WTC11 (cell line): ENCODE results near the gene RPL15. TPM values are rescaled to one million over a fixed set of nuclear protein-coding genes. Genes with fewer than 3 reads are reported as not detected.

ENCODE experiments used
- ATAC-seq: fragments of 200-7000 bp; cut with Tn5 transposase; 2 replicates; pipeline ENCODE4 v1.10.0; 2021; ENCODE audit warnings: mild to moderate bottlenecking, moderate library complexity
- CTCF ChIA-PET: fragments of 300-600 bp; sonication (Branson Sonifier 250); formaldehyde crosslinking; loops from one replicate; lab custom pipeline; 2021; ENCODE audit warnings: antibody characterized with exemption; lab: Charles Lee
- POLR2A ChIA-PET: fragments of 350-600 bp; sonication (Branson Sonifier 250); formaldehyde crosslinking; loops from one replicate; lab custom pipeline; 2021; ENCODE audit warnings: antibody characterized with exemption; lab: Charles Lee
- DNase-seq: peaks from one replicate; pipeline ENCODE4 v3.0.0; 2021; ENCODE audit warnings: low spot score
- H3K27ac Mint-ChIP-seq: 2 replicates; pipeline ENCODE4 v1.8.0; 2021; ENCODE audit warnings: mixed read lengths
- H3K27me3 Mint-ChIP-seq: 2 replicates; pipeline ENCODE4 v1.8.0; 2021; ENCODE audit warnings: low read depth, mild to moderate bottlenecking, moderate library complexity, mixed read lengths
- H3K36me3 Mint-ChIP-seq: 2 replicates; pipeline ENCODE4 v1.8.0; 2021; ENCODE audit warnings: mixed read lengths
- H3K4me1 Mint-ChIP-seq: 2 replicates; pipeline ENCODE4 v1.8.0; 2022; ENCODE audit warnings: mixed read lengths
- H3K4me3 Mint-ChIP-seq: 2 replicates; pipeline ENCODE4 v1.8.0; 2021; ENCODE audit warnings: mild to moderate bottlenecking, moderate library complexity, mixed read lengths
- H3K9me3 Mint-ChIP-seq: 2 replicates; pipeline ENCODE4 v1.8.0; 2021; ENCODE audit warnings: mixed read lengths
- AFF4 ChIP-seq: sonication (generic); formaldehyde crosslinking; IDR thresholded peaks from 2 replicates; pipeline ENCODE4 v1.8.1; 2023; ENCODE audit warnings: mild to moderate bottlenecking, missing genetic modification reagents, borderline replicate concordance
- E2F1 ChIP-seq: sonication (generic); formaldehyde crosslinking; IDR thresholded peaks from 2 replicates; pipeline ENCODE4 v1.8.0; 2022; ENCODE audit warnings: mild to moderate bottlenecking, missing genetic modification reagents
- ESRRA ChIP-seq: sonication (generic); formaldehyde crosslinking; IDR thresholded peaks from 2 replicates; pipeline ENCODE4 v1.8.1; 2022; ENCODE audit warnings: mild to moderate bottlenecking, missing genetic modification reagents, borderline replicate concordance
- ETV6 ChIP-seq: sonication (generic); formaldehyde crosslinking; IDR thresholded peaks from 2 replicates; pipeline ENCODE4 v1.8.1; 2022; ENCODE audit warnings: mild to moderate bottlenecking, missing genetic modification reagents
- NFE2L1 ChIP-seq: sonication (generic); formaldehyde crosslinking; IDR thresholded peaks from 2 replicates; pipeline ENCODE4 v1.8.1; 2023; ENCODE audit warnings: missing genetic modification reagents
- NFYB ChIP-seq: sonication (generic); formaldehyde crosslinking; conservative IDR thresholded peaks from 2 replicates; pipeline ENCODE4 v1.8.0; 2022; ENCODE audit warnings: low read depth, missing genetic modification reagents
- RELA ChIP-seq: sonication (generic); formaldehyde crosslinking; IDR thresholded peaks from 2 replicates; pipeline ENCODE4 v1.8.1; 2022; ENCODE audit warnings: missing genetic modification reagents, mild to moderate bottlenecking, borderline replicate concordance
- SMAD3 ChIP-seq: sonication (generic); formaldehyde crosslinking; IDR thresholded peaks from 2 replicates; pipeline ENCODE4 v1.8.0; 2022; ENCODE audit warnings: missing genetic modification reagents, mild to moderate bottlenecking, borderline replicate concordance
- TP53 ChIP-seq: sonication (generic); formaldehyde crosslinking; IDR thresholded peaks from 2 replicates; pipeline ENCODE4 v1.8.1; 2023; ENCODE audit warnings: mild to moderate bottlenecking, missing genetic modification reagents
- ZNF138 ChIP-seq: sonication (generic); formaldehyde crosslinking; conservative IDR thresholded peaks from 2 replicates; pipeline ENCODE4 v1.8.1; 2022; ENCODE audit warnings: mild to moderate bottlenecking, moderate library complexity, missing genetic modification reagents
- ZNF232 ChIP-seq: sonication (generic); formaldehyde crosslinking; IDR thresholded peaks from 2 replicates; pipeline ENCODE4 v1.8.0; 2022; ENCODE audit warnings: mild to moderate bottlenecking, missing genetic modification reagents
- ZNF423 ChIP-seq: fragments of 250-450 bp; sonication (Bioruptor Pico); IDR thresholded peaks from 2 replicates; pipeline ENCODE4 v2.1.2; 2022; ENCODE audit warnings: mild to moderate bottlenecking, moderate library complexity
- total RNA-seq: library from RNA; stranded (reverse); gene quantifications from 3 replicates; pipeline ENCODE4 v1.2.3, GENCODE V29; 2021
- TF ChIP-seq, protein P1 (sequence below): sonication (generic); formaldehyde crosslinking; IDR thresholded peaks from 2 replicates; pipeline ENCODE4 v1.8.0; 2023; ENCODE audit warnings: missing genetic modification reagents, mild to moderate bottlenecking, borderline replicate concordance
- TF ChIP-seq, protein P2 (sequence below): sonication (generic); formaldehyde crosslinking; IDR thresholded peaks from 2 replicates; pipeline ENCODE4 v1.8.1; 2022; ENCODE audit warnings: low read depth, missing genetic modification reagents, borderline replicate concordance
- TF ChIP-seq, protein P3 (sequence below): fragments of 250-450 bp; sonication (Bioruptor Pico); IDR thresholded peaks from 2 replicates; pipeline ENCODE4 v1.8.0; 2021; ENCODE audit warnings: mild to moderate bottlenecking
- TF ChIP-seq, protein P4 (sequence below): sonication (generic); formaldehyde crosslinking; IDR thresholded peaks from 2 replicates; pipeline ENCODE4 v1.8.1; 2022; ENCODE audit warnings: mild to moderate bottlenecking, moderate library complexity, missing genetic modification reagents
- TF ChIP-seq, protein P5 (sequence below): sonication (generic); formaldehyde crosslinking; IDR thresholded peaks from 2 replicates; pipeline ENCODE4 v1.8.1; 2023; ENCODE audit warnings: mild to moderate bottlenecking, missing genetic modification reagents

RPL15 gene
- total RNA-seq, 1 experiment from 2014 or later, result 2,428 TPM

DNA sequence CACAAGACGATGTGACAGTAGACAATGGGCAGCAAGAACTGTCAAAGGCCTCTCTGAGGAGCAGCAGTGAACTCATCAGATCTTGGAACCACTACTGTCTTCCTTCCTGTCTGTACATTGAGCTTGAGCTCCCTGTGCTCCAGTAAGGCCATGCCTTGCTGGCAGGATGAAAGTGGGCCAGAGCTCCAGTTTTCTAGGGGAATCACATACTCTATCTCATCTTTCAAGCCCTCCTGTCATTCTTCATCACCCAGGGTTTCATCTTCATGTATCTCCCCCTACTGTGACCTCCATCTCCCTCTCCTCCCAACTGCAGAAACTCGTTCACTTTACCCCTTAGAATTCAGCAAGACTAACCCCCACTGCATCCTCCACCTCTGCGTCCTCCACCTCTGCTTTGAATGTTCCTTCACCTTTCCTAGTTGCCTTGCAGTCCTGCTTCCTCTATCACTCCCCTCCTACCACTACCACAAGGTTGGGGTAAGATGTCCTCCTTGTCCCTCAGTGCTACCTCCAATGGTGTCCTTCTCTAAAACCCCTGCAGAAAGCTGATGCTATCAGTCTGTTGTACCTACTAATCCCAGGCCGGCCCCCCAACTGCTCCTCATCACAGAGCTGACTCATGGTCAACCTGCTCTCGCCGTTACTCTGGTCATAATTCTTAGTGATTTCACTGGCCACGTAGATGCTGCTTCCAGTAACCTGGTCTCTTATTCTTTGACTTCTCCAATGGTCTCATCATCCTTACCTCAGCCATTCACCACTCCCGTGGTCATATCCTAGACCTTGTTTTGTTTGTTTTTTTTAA is 22.5 kb upstream of the RPL15 start:
- TF ChIP-seq NFE2L1 (CRISPR knock-in tag) (no peak), SMAD3 (no peak), TP53 (CRISPR knock-in tag) (no peak), NFYB (CRISPR knock-in tag) (no peak), ETV6 (CRISPR knock-in tag) (no peak), AFF4 (CRISPR knock-in tag) (no peak), RELA (CRISPR knock-in tag) (no peak), ZNF423 (CRISPR knock-in tag) (no peak), ZNF138 (CRISPR knock-in tag) (no peak), E2F1 (CRISPR knock-in tag) (no peak), ESRRA (no peak), ZNF232 (CRISPR knock-in tag) (no peak)
- TF ChIP-seq, protein P1, sequence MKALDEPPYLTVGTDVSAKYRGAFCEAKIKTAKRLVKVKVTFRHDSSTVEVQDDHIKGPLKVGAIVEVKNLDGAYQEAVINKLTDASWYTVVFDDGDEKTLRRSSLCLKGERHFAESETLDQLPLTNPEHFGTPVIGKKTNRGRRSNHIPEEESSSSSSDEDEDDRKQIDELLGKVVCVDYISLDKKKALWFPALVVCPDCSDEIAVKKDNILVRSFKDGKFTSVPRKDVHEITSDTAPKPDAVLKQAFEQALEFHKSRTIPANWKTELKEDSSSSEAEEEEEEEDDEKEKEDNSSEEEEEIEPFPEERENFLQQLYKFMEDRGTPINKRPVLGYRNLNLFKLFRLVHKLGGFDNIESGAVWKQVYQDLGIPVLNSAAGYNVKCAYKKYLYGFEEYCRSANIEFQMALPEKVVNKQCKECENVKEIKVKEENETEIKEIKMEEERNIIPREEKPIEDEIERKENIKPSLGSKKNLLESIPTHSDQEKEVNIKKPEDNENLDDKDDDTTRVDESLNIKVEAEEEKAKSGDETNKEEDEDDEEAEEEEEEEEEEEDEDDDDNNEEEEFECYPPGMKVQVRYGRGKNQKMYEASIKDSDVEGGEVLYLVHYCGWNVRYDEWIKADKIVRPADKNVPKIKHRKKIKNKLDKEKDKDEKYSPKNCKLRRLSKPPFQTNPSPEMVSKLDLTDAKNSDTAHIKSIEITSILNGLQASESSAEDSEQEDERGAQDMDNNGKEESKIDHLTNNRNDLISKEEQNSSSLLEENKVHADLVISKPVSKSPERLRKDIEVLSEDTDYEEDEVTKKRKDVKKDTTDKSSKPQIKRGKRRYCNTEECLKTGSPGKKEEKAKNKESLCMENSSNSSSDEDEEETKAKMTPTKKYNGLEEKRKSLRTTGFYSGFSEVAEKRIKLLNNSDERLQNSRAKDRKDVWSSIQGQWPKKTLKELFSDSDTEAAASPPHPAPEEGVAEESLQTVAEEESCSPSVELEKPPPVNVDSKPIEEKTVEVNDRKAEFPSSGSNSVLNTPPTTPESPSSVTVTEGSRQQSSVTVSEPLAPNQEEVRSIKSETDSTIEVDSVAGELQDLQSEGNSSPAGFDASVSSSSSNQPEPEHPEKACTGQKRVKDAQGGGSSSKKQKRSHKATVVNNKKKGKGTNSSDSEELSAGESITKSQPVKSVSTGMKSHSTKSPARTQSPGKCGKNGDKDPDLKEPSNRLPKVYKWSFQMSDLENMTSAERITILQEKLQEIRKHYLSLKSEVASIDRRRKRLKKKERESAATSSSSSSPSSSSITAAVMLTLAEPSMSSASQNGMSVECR (CRISPR knock-in tag), result no peak
- TF ChIP-seq, protein P2, sequence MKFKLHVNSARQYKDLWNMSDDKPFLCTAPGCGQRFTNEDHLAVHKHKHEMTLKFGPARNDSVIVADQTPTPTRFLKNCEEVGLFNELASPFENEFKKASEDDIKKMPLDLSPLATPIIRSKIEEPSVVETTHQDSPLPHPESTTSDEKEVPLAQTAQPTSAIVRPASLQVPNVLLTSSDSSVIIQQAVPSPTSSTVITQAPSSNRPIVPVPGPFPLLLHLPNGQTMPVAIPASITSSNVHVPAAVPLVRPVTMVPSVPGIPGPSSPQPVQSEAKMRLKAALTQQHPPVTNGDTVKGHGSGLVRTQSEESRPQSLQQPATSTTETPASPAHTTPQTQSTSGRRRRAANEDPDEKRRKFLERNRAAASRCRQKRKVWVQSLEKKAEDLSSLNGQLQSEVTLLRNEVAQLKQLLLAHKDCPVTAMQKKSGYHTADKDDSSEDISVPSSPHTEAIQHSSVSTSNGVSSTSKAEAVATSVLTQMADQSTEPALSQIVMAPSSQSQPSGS (CRISPR knock-in tag), result no peak
- TF ChIP-seq, protein P3, sequence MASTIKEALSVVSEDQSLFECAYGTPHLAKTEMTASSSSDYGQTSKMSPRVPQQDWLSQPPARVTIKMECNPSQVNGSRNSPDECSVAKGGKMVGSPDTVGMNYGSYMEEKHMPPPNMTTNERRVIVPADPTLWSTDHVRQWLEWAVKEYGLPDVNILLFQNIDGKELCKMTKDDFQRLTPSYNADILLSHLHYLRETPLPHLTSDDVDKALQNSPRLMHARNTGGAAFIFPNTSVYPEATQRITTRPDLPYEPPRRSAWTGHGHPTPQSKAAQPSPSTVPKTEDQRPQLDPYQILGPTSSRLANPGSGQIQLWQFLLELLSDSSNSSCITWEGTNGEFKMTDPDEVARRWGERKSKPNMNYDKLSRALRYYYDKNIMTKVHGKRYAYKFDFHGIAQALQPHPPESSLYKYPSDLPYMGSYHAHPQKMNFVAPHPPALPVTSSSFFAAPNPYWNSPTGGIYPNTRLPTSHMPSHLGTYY (CRISPR knock-in tag), result no peak
- TF ChIP-seq, protein P4, sequence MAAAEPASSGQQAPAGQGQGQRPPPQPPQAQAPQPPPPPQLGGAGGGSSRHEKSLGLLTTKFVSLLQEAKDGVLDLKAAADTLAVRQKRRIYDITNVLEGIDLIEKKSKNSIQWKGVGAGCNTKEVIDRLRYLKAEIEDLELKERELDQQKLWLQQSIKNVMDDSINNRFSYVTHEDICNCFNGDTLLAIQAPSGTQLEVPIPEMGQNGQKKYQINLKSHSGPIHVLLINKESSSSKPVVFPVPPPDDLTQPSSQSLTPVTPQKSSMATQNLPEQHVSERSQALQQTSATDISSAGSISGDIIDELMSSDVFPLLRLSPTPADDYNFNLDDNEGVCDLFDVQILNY (CRISPR knock-in tag), result no peak
- TF ChIP-seq, protein P5, sequence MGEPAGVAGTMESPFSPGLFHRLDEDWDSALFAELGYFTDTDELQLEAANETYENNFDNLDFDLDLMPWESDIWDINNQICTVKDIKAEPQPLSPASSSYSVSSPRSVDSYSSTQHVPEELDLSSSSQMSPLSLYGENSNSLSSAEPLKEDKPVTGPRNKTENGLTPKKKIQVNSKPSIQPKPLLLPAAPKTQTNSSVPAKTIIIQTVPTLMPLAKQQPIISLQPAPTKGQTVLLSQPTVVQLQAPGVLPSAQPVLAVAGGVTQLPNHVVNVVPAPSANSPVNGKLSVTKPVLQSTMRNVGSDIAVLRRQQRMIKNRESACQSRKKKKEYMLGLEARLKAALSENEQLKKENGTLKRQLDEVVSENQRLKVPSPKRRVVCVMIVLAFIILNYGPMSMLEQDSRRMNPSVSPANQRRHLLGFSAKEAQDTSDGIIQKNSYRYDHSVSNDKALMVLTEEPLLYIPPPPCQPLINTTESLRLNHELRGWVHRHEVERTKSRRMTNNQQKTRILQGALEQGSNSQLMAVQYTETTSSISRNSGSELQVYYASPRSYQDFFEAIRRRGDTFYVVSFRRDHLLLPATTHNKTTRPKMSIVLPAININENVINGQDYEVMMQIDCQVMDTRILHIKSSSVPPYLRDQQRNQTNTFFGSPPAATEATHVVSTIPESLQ (CRISPR knock-in tag), result no peak
- Mint-ChIP-seq H3K36me3 (peaks cover 55% of the 10 kb centered on the region), H3K4me3 (no peak overlapping the region), H3K4me1 (peaks cover 21% of the 10 kb centered on the region), H3K27me3 (no peaks in the 10 kb centered on the region), H3K27ac (peak overlapping the region; percentile 12; the same call in 1 of the 2 replicates), H3K9me3 (peaks cover 17% of the 10 kb centered on the region)
- ChIA-PET CTCF (interaction anchor here (0.7 to 1.3 kb wide), 2 partner anchors 10 to 346 kb away, joined by 4 read pairs; no protein-coding TSS in a partner anchor), POLR2A (no interaction called here)
- no peak for ATAC-seq
- DNase-seq, result no peak
